Nephron progenitor cell (in vitro differentiated cells): Measurements from ENCODE around the gene HS1BP3.

Experiments used
- DNase-seq: peaks from one replicate; pipeline ENCODE4 v3.0.0; 2021
- H3K27ac Mint-ChIP-seq: 2 replicates; pipeline ENCODE4 v1.8.0; 2021; ENCODE audit warnings: mild to moderate bottlenecking, moderate library complexity, mixed read lengths
- H3K27me3 Mint-ChIP-seq: 2 replicates; pipeline ENCODE4 v1.8.0; 2021; ENCODE audit warnings: mild to moderate bottlenecking, low read depth, mixed read lengths; ENCODE audit not compliant: poor library complexity
- H3K36me3 Mint-ChIP-seq: 2 replicates; pipeline ENCODE4 v1.8.0; 2021; ENCODE audit warnings: low read depth, mixed read lengths
- H3K4me1 Mint-ChIP-seq: 2 replicates; pipeline ENCODE4 v1.8.0; 2021; ENCODE audit warnings: mixed read lengths
- H3K4me3 Mint-ChIP-seq: 2 replicates; pipeline ENCODE4 v1.8.0; 2021; ENCODE audit warnings: mild to moderate bottlenecking, moderate library complexity, mixed read lengths
- H3K9me3 Mint-ChIP-seq: 2 replicates; pipeline ENCODE4 v1.8.0; 2021; ENCODE audit warnings: mild to moderate bottlenecking, moderate library complexity, mixed read lengths
- TF ChIP-seq, protein P1 (sequence below): fragments of 200-600 bp; sonication (generic); IDR thresholded peaks from 2 replicates; pipeline ENCODE4 v1.5.0; 2021; ENCODE audit warnings: antibody characterized with exemption

HS1BP3 gene, protein sequence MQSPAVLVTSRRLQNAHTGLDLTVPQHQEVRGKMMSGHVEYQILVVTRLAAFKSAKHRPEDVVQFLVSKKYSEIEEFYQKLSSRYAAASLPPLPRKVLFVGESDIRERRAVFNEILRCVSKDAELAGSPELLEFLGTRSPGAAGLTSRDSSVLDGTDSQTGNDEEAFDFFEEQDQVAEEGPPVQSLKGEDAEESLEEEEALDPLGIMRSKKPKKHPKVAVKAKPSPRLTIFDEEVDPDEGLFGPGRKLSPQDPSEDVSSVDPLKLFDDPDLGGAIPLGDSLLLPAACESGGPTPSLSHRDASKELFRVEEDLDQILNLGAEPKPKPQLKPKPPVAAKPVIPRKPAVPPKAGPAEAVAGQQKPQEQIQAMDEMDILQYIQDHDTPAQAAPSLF

DNA sequence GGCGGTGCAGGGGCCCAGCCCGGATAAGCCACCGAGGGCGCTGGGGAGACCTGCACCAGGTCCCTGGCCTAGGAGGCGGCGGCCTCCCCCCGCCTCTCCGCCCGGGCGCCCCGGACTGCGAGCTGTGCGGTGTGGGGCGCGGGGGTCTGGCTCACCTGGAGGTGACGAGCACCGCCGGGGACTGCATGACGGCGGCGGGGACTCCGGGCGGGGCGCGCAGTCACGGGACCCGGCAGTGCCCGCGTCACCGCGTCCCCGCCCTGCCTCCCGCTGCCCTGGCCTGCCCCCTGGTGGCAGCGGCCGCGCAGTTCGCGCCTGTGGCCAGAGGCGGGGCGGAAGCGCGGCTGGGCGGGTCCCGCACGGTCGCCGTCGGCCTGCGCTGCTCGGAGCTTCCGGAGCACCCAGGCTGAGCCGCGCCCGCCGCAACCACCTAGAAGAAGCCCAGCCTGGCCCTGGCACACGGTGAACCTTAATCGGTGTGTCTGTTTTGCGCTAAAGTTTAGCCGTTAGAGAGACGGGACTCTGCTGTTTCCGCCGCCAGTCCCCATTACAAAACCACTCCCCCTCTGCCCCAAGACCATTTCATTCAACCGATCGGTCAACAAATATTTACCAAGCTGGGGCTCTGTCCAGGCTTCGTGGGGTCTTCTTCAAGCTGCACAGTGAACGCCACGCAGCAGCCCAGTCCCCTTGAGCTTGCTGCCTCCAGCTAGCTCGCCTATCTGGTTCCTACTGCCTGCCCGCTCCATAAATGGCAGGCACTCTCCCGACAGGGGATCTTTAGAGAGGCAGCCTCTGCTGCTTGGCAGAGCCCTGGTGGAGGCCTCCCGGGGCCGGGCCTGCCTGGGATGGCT, at the start of gene HS1BP3:
TSS of gene HS1BP3 (minus strand) at position 222 of the 854 bp plus-strand sequence. CDS start at position 187, 35 bp downstream.
- DNase-seq = peak; percentile 91
- H3K36me3 Mint-ChIP-seq = no peaks in the 10 kb centered on the region
- peak within 1 kb of the TSS; percentile 90 for H3K4me3 Mint-ChIP-seq
- peaks cover 22% of the 10 kb centered on the region for H3K27me3 Mint-ChIP-seq
- peaks cover 48% of the 10 kb centered on the region for H3K4me1 Mint-ChIP-seq
- TF ChIP-seq, protein P1, sequence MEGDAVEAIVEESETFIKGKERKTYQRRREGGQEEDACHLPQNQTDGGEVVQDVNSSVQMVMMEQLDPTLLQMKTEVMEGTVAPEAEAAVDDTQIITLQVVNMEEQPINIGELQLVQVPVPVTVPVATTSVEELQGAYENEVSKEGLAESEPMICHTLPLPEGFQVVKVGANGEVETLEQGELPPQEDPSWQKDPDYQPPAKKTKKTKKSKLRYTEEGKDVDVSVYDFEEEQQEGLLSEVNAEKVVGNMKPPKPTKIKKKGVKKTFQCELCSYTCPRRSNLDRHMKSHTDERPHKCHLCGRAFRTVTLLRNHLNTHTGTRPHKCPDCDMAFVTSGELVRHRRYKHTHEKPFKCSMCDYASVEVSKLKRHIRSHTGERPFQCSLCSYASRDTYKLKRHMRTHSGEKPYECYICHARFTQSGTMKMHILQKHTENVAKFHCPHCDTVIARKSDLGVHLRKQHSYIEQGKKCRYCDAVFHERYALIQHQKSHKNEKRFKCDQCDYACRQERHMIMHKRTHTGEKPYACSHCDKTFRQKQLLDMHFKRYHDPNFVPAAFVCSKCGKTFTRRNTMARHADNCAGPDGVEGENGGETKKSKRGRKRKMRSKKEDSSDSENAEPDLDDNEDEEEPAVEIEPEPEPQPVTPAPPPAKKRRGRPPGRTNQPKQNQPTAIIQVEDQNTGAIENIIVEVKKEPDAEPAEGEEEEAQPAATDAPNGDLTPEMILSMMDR = peak; percentile 61
- H3K9me3 Mint-ChIP-seq = no peaks in the 10 kb centered on the region
- peak within 1 kb of the TSS; percentile 46 for H3K27ac Mint-ChIP-seq

DNA sequence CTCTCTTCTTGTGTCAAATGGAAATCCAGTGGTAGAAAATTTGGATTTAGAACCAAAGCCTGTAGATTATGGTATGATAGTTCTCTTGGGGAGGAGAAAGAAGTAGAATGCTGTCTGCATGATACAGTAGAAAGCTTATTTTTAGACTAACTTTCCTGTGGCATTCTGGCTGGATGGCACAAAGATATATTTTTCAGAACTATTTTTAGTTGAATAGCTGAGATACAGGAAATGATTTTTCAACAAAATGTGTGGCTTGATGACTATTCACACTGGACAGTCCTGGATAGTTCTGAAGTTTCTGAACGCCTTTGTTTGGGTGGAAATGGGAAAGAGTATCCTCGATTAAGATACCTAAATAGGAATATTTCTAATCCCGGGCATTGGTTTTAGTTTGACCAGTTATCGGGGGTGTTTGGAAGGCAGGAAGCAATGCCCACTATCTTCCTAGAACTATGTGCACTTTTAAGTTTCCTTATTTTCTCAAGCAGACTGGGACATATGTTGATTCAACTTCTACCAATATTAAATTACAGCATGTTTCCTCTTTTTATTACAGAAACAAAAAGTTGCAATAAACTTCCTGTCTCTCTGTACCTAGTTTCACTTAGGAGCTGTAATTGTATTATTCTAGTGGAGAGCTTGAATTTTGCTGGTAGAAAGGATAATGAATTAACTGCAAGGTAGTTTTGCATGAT, 48.2 kb upstream of the HS1BP3 start:
- TF ChIP-seq, protein P1 = no peak
- Mint-ChIP-seq H3K9me3 (no peaks in the 10 kb centered on the region), H3K27me3 (no peaks in the 10 kb centered on the region), H3K27ac (no peak overlapping the region), H3K4me3 (no peak overlapping the region), H3K36me3 (no peaks in the 10 kb centered on the region), H3K4me1 (no peaks in the 10 kb centered on the region)
- no peak for DNase-seq

DNA sequence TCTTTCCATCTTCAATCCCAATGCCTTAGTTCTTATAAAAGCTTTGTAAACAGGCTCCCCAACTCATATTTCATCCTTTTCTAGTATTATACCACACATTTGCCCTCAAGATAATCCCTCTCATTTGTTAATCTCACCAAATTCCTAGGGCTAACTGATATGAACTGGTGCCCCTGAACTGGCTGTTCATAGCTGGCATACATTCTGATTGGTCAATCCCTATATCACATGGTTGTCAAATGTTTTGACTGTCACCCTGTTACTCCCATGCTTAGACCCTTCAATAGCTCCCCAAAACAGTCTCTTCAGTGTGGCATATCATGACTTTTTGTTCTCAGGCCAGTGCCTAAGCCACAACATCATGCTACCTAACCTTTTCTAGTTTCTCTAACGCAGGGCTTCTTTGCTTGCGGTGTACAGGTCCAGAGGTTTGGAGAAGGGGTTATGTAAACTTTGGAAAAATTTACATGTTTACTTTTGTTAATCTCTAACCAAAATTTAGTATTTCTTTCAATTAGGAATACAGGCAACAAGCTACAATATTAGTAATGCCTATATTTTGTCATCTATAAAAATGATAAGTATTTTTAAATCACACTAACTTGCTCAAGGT, 46.5 kb upstream of the HS1BP3 start:
- Mint-ChIP-seq H3K27ac (peak overlapping the region; percentile 2), H3K27me3 (no peaks in the 10 kb centered on the region), H3K9me3 (no peaks in the 10 kb centered on the region), H3K4me1 (no peaks in the 10 kb centered on the region), H3K4me3 (no peak overlapping the region), H3K36me3 (no peaks in the 10 kb centered on the region)
- no peak for DNase-seq
- TF ChIP-seq, protein P1 = no peak

DNA sequence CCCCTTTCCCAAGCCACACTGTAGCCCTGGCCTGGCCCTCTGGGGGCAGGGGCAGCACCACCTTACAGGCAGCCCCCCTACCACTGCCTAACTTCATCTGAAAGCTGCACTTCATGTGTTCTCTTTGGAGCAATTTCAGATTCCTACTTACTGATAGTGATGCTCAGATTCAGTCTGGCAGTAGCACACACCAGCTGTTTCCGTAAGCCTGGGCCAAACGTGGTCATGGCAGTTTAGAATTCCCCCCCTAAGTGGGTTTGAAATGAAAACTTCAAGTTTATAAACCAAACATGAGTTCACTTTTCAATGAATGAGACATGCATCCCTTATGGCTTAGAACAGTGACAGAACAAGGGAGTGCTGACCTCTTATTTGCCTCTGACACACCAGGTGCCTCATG, 45.5 kb upstream of the HS1BP3 start:
- Mint-ChIP-seq H3K27ac (no peak overlapping the region), H3K36me3 (no peaks in the 10 kb centered on the region), H3K9me3 (no peaks in the 10 kb centered on the region), H3K4me3 (no peak overlapping the region), H3K4me1 (peaks cover 7% of the 10 kb centered on the region), H3K27me3 (no peaks in the 10 kb centered on the region)
- no peak for DNase-seq
- TF ChIP-seq, protein P1 = no peak

DNA sequence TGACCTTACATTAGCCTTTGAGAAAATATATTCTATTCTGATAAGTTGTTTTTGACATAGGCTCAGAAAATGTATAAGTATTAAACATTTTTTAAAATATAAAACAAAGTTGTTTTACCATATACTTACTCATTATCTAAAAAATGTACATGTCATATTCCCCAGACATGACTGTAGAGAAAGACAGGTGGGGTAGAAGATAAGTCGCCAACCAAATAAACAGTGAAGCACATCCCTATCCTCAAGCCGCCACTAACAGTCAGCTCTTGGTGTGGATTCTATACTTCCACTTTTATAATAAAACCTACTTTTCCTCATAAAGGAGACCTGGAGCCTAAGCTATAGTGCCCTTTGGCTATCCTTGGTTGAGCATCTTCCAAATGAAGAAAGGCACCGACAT, 42.4 kb upstream of the HS1BP3 start:
- no peaks in the 10 kb centered on the region for H3K27me3 Mint-ChIP-seq
- H3K27ac Mint-ChIP-seq = no peak overlapping the region
- peaks cover 21% of the 10 kb centered on the region for H3K36me3 Mint-ChIP-seq
- no peak overlapping the region for H3K4me3 Mint-ChIP-seq
- TF ChIP-seq, protein P1 = no peak
- peaks cover 11% of the 10 kb centered on the region for H3K4me1 Mint-ChIP-seq
- H3K9me3 Mint-ChIP-seq = peaks cover 4% of the 10 kb centered on the region
- no peak for DNase-seq
